IPS-18a (cell line): Measurements from ENCODE around the gene PRPF6.

Experiments
- H3K27ac ChIP-seq: one replicate; pipeline ENCODE4 v1.5.1; 2013; ENCODE audit warnings: low read length
- H3K27me3 ChIP-seq: one replicate; pipeline ENCODE4 v1.6.1; 2013; ENCODE audit warnings: mild to moderate bottlenecking, low read length; ENCODE audit not compliant: control insufficient read depth, insufficient read depth
- H3K36me3 ChIP-seq: one replicate; pipeline ENCODE4 v1.6.1; 2013; ENCODE audit warnings: low read depth, low read length; ENCODE audit not compliant: control insufficient read depth
- H3K4me1 ChIP-seq: one replicate; pipeline ENCODE4 v1.6.1; 2013; ENCODE audit warnings: low read depth, low read length; ENCODE audit not compliant: control insufficient read depth
- H3K4me3 ChIP-seq: one replicate; pipeline ENCODE4 v1.5.1; 2013; ENCODE audit warnings: low read length
- H3K9ac ChIP-seq: one replicate; pipeline ENCODE4 v1.6.1; 2013; ENCODE audit warnings: mild to moderate bottlenecking, low read length, moderate library complexity
- H3K9me3 ChIP-seq: one replicate; pipeline ENCODE4 v1.6.1; 2013; ENCODE audit warnings: low read depth, low read length; ENCODE audit not compliant: control insufficient read depth

PRPF6 gene

DNA sequence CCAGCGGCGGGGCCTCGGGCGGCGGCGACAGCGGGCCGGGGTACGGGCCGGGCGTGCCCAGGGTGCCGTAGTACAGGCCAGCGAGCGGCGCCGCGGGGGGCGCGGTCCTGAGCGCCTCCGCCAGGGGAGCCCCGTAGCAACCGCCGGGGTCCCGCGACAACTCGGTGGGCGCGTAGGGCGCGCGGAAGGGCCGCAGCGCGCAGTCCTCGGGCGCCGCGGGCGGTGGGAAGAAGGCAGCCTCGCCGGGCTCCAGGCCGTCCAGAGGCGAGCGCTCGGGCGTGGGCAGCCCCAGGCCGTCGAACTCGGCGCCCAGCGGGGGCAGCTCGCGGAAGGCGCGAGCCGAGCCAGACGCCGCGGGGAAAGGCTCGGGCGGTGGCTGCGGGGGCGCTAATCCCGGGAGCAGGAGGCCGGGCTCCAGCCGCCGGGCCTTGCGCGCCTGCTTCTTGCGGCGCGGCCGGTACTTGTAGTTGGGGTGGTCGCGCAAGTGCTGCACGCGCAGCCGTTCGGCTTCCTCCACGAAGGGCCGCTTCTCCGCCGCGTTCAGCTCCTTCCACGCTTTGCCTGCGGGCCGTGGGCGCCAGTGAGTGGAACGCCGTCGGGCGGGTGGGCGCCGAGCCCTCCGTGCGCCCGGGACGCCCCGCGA is 67.6 kb downstream of the PRPF6 start:
- Histone ChIP-seq H3K9ac (no peak overlapping the region), H3K36me3 (no peaks in the 10 kb centered on the region), H3K9me3 (no peaks in the 10 kb centered on the region), H3K27me3 (peaks cover 78% of the 10 kb centered on the region), H3K4me3 (no peak overlapping the region), H3K4me1 (no peaks in the 10 kb centered on the region), H3K27ac (no peak overlapping the region)

DNA sequence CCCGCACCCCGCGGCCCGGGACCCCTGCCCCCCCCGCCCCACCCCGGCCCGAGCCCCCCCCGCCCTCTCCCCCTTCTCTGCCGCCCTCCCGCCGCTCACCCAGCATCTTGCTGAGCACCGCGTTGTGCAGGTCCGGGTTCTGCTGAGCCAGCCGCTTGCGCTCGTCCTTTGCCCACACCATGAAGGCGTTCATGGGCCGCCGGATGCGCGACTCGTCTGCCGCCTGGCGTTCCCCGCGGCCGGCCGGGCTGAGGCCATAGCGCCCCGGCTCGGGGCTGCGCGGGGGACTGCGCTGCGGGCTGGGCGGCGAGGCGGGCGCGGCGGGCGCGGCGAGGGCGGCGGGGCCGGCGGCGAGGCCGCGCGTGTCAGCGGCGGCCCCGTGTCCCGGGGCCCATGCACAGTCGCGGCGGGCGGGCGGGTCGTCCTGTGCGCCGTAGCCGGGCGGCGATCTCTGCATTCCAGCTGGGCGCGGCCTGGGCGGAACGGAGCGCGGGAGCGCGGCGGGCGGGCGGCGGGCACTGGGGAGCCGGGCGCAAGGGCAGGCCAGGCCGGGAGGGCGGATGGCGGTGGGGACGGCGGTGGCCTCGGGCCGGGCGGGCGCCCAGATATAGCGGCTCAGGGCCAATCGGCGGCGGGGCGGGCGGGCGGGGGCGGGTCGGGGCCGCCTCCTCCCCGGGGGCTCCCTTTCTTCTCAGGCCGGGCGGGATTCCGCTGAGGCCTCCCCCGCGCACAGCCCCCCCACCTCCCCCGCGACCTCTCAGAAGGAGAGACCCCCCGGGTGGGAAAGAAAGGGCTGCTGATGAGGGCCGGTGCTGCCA is 68.3 kb downstream of the PRPF6 start, which contains the start of gene SOX18:
Gene SOX18, minus strand, starts transcription at position 580 of the 818 bp plus-strand sequence. Its CDS starts 123 bp downstream, at position 457.
- no peak within 1 kb of the TSS for H3K9ac ChIP-seq
- no peak within 1 kb of the TSS for H3K4me3 ChIP-seq
- H3K27me3 ChIP-seq, result peaks cover 70% of the 10 kb centered on the region
- H3K4me1 ChIP-seq, result no peaks in the 10 kb centered on the region
- no peaks in the 10 kb centered on the region for H3K9me3 ChIP-seq
- H3K27ac ChIP-seq, result no peak within 1 kb of the TSS
- no peaks in the 10 kb centered on the region for H3K36me3 ChIP-seq

DNA sequence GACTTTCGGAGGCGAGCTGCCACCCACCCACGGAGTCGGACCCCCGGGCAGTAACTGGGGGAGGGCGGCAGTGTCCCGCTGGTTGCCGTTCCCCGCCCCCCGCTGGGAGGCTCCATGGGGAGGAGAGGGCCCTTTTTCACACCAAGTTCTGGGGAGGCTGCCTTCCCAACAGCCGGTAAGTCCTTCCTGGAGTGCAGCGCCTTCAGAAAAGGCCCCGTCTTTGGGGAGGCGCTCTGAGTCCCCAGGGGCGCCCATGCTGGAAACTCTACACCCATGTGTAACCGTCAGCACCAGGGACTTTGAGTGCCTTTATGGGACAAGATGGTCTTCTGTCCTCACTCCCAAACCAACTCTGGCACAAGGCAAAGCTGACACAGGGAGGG is 68.9 kb downstream of the PRPF6 start:
- H3K9ac ChIP-seq, result no peak overlapping the region
- peaks cover 64% of the 10 kb centered on the region for H3K27me3 ChIP-seq
- H3K36me3 ChIP-seq, result no peaks in the 10 kb centered on the region
- no peak overlapping the region for H3K27ac ChIP-seq
- no peak overlapping the region for H3K4me3 ChIP-seq
- H3K9me3 ChIP-seq, result no peaks in the 10 kb centered on the region
- H3K4me1 ChIP-seq, result no peaks in the 10 kb centered on the region

DNA sequence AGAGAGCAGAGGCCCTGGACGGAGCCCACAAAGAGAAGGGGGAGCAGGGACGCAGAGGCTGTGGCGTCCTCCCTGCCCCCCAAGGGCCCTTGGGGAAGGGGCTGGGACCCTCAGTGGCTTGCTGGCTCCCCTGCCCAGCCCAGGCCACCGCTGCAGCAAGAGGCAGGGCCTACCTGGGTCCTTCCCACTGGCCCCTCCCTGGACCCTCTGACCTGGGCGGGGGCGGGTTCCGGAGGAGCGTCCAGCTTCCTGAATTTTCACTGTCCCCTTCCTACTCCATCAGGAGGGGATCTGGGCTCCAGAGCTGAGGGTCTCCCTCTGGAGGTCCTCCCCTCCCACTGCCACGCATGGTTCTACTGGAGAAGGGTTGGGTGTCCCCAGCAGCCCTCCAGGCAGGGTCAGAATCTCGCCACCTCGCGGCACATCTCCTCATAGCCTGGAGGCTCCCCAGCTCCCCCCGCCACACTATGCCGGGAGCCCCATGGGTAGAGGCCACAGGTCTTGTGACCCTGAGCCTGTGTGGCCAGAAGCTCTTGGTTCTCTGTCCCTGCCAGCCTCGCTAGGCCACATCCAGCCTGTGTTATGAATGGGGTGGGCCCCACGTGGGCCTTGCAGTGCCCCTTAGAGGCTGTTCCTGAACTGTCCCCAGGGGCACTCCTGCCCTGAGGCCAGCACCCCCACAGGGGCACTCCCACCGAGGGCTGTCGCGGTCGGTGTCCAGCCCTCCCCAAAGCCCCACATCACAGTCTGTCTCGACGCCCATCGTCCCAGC is 69.5 kb downstream of the PRPF6 start:
- H3K4me3 ChIP-seq, result no peak overlapping the region
- no peaks in the 10 kb centered on the region for H3K4me1 ChIP-seq
- no peaks in the 10 kb centered on the region for H3K36me3 ChIP-seq
- H3K27me3 ChIP-seq, result peaks cover 58% of the 10 kb centered on the region
- H3K9me3 ChIP-seq, result no peaks in the 10 kb centered on the region
- H3K9ac ChIP-seq, result no peak overlapping the region
- no peak overlapping the region for H3K27ac ChIP-seq

DNA sequence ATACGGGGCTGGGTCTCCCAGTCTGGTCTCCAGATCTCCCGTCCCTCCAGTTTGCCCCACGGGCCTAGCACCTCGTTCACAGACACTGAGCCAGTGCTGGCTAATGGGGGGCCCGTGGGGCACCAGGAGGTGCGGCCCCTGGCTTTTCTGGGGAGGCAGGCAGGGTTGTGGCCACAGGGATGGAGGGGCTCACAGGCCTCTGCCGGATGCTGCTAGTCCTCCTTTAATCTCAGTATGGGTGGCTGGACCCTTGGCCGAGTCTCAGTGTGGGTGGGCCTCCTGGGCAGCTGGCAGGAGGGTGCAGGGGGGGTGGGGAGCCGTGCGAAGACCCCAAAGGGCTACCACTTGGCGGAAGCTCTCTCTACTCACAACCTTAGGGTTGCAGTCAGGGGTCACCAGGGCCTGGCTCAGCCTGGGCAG is 70.1 kb downstream of the PRPF6 start:
- no peak overlapping the region for H3K27ac ChIP-seq
- no peaks in the 10 kb centered on the region for H3K36me3 ChIP-seq
- H3K9ac ChIP-seq, result no peak overlapping the region
- no peaks in the 10 kb centered on the region for H3K4me1 ChIP-seq
- no peaks in the 10 kb centered on the region for H3K9me3 ChIP-seq
- peaks cover 53% of the 10 kb centered on the region for H3K27me3 ChIP-seq
- no peak overlapping the region for H3K4me3 ChIP-seq

DNA sequence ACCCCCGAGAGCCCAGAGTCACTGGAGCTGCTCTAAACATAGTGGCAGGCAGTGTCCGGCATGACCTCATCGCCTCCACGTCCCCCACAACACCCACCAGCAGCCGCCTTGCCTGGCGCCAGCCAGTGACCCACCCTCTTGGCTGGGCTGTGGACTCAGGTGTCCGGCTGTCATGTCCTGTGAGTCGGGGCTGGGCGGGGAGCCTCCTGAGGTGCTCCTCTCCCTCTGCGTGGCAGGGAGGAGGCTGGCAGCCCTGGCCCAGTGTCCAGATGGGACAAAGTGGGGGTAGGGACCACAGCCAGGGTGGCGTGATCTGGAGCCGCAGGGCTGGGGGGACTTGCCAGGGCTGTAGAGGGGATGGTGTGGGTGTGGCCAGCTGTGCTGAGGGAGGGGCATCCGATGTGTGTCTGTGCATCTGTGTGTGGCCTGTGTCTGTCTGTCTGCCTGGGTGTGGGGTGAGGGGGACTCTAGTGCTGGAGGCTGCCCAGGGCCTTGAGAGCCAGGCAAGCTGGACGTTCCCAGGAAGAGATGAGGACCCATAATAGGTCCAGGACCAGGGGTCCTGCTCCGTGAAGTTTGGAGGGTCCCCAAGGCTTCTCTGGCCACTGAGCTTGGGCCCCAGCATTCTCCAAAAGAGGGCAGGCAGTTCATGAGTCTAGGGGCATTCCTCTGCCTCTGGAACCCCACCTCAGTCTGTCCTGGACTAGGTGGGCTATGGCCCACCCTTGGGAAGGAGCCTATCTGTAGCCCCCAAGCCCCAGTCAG is 70.8 kb downstream of the PRPF6 start:
- H3K27ac ChIP-seq, result no peak overlapping the region

DNA sequence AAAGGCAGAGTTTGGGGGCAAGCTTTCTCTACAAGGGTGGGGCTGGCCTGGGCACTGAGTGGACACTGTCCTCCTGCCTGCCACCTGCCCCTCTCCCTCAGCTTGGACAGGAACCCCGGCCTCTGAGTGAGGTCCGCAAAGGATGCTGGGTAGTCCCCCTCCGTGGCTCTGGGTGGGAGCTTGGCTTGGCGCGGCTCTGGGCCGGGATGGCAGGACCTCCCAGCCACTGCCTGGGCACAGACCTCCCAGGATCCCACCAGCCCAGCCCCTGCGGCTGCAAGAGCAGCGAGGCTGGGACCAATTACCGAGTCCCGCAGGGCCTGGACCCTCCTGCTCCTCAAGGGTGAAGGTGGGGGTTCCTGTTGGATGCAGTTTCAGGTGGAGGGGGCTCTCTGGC is 71.4 kb downstream of the PRPF6 start:
- H3K27me3 ChIP-seq, result peaks cover 40% of the 10 kb centered on the region
- no peak overlapping the region for H3K9ac ChIP-seq
- no peaks in the 10 kb centered on the region for H3K9me3 ChIP-seq
- H3K36me3 ChIP-seq, result no peaks in the 10 kb centered on the region
- peaks cover under 1% of the 10 kb centered on the region for H3K4me1 ChIP-seq
- no peak overlapping the region for H3K27ac ChIP-seq
- H3K4me3 ChIP-seq, result no peak overlapping the region

More for the DNA sequence above, 70.8 kb downstream of the PRPF6 start:
- H3K4me3 ChIP-seq, result no peak overlapping the region
- no peaks in the 10 kb centered on the region for H3K36me3 ChIP-seq
- no peaks in the 10 kb centered on the region for H3K9me3 ChIP-seq
- no peak overlapping the region for H3K9ac ChIP-seq
- H3K27me3 ChIP-seq, result peaks cover 46% of the 10 kb centered on the region
- H3K4me1 ChIP-seq, result no peaks in the 10 kb centered on the region

DNA sequence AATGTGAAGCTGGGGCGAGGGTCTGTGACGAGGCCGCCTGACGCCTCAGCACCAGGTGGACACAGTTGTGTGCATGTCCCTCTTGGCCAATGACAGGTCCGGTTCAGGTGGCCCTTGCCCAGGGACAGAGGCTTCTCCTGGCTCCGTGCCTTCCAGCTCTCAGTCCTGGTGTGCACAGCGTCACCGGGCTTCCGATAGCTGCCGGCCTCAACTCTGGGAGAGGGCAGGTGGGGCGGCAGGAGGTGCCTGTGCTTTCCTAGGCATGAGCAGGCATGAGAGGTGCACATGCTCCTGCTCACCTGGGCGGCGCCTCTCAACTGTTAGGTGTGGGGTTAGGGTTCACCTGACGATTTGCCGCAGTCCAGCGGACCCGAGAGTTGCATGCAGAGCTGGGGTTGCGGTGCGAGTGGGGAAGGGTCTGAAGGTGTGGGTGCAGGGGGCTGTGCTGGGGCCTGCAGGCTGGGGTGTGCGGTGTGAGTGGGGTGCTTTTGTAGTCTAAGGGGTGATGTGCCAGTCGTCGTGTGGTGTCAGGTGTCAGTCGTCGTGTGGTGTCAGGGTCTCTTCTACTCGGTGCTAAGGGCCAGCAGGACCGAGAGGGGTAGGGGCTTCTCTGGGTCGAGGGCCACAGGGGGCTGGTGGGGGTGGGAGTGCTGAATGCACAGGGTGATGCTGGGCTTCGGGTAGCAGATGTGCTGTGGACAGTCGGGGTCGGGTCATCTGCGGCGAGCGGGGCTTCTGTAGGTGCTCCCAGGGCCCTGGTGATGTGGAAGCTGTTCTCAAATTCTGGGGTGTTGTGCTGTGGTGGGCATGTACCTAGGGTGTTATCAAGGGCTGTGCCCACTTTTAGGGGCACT is 72.3 kb downstream of the PRPF6 start:
- H3K27me3 ChIP-seq, result peaks cover 31% of the 10 kb centered on the region
- peaks cover 4% of the 10 kb centered on the region for H3K4me1 ChIP-seq
- H3K9ac ChIP-seq, result no peak overlapping the region
- no peaks in the 10 kb centered on the region for H3K9me3 ChIP-seq
- H3K27ac ChIP-seq, result no peak overlapping the region
- no peak overlapping the region for H3K4me3 ChIP-seq
- H3K36me3 ChIP-seq, result no peaks in the 10 kb centered on the region

DNA sequence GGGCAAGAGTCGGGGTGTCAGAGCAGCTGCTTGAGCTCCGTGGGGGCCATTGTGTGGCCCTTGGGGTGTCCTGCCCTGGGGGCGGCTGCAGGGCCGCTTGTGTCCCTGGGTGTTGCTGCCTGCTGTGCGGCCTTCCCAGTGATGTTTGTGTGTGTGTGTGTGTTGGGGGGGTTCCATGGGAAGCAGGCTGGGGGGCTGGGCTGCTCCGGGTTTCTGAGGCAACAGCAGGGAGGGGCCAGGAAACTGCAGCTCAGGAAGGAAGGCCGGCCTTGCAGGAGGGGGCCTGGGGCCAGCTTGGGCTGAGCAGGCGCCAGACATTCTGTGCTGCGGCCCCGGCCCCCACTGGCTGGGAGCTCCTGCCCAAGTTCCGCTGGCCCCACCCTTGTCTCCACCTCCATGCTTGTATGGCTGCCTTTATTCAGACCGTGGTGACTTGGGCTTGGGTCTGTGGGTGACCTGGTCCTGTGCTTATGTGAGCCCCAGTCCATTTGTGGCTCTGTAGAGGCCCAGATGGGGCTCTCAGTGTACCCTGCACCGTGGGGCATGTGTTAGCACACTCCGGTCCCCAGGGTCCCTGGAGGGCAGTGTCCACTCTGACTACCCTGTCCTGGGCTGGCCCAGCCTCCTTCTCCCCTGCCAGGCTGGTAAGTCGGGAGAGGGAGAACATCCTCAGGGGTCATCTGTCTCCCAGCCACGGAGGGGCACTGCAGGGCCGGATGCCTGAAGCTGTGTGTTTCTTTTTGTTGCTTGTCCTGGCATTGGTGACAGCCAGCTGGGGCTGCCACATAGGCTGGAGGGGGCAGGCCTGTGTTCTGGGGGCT is 73.1 kb downstream of the PRPF6 start:
- Histone ChIP-seq H3K4me1 (peaks cover 4% of the 10 kb centered on the region), H3K27me3 (peaks cover 24% of the 10 kb centered on the region), H3K36me3 (no peaks in the 10 kb centered on the region), H3K9me3 (no peaks in the 10 kb centered on the region), H3K27ac (no peak overlapping the region), H3K4me3 (no peak overlapping the region), H3K9ac (no peak overlapping the region)

DNA sequence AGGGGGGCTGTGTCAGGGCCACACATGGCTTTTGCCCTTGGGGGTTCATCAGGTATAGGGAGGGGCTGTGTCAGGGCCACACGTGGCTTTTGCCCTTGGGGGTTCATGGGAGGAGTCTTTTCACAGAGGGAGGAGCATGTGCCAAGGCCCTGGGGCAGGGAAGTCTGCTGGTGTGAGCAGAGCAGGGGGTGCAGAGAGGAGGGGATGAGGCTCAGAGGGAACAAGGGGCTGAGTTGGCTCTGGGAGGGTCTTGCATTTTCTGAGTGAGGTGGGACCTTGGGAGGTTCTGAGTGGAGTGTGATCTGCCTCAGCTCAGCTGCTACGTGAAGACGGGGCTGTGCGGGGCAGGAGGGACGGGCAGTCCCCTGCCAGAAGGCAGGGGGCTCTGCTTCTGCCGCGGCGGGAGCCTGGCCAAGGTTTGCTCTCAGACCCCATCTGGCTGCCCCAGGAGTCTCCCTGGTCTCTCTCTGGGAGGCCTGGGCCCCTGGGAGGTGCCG is 74.5 kb downstream of the PRPF6 start:
- Histone ChIP-seq H3K4me1 (peaks cover 4% of the 10 kb centered on the region), H3K9me3 (no peaks in the 10 kb centered on the region), H3K9ac (no peak overlapping the region), H3K27ac (no peak overlapping the region), H3K4me3 (no peak overlapping the region), H3K27me3 (peaks cover 15% of the 10 kb centered on the region), H3K36me3 (no peaks in the 10 kb centered on the region)
